ENCODE results near the gene HBE1. TPM values are rescaled to one million over a fixed set of nuclear protein-coding genes. Genes with fewer than 3 reads are reported as not detected.

Gene HBE1
- total and polyA plus RNA-seq, 2 donors (not counting 1 experiment from before 2014, with no cell fraction given), result not detected

- no peak overlapping the region for H3K27ac ChIP-seq (ENCODE audit: low read length in 2 of 2)
- no peak for TF ChIP-seq CTCF (IDR thresholded peaks at IDR 0.05)
- no peak for TF ChIP-seq EZH2 (IDR thresholded peaks at IDR 0.05; ENCODE audit: borderline replicate concordance, insufficient read depth, low read depth, low read length, poor library complexity, severe bottlenecking)
- H3K36me3 ChIP-seq (replicated peaks in 1 of 2; ENCODE audit: control extremely low read depth in 1 of 2, control insufficient read depth in 1 of 2, extremely low read depth in 1 of 2, insufficient read depth in 2 of 2, low read length in 1 of 2), result no peaks in the 10 kb centered on the region
- POLR2A ChIA-PET, result no interaction called here
- Mint-ChIP-seq H3K27me3 (peaks cover 3% of the 10 kb centered on the region), H3K4me3 (no peak overlapping the region), H3K9me3 (ENCODE audit: insufficient read depth) (no peaks in the 10 kb centered on the region), H3K27ac (no peak overlapping the region), H3K4me1 (no peaks in the 10 kb centered on the region)
- H3K27me3 ChIP-seq (replicated peaks in 1 of 4; ENCODE audit: control extremely low read depth in 1 of 4, control insufficient read depth in 3 of 4, insufficient read depth in 4 of 4, low read length in 3 of 4), result no peaks in the 10 kb centered on the region
- whole genome bisulfite sequencing (ENCODE audit: insufficient coverage), result no CpG with 5 or more reads among the region's 3 CpGs
- H3K9me3 ChIP-seq (ENCODE audit: control extremely low read depth in 1 of 3, control insufficient read depth in 2 of 3, insufficient read depth in 1 of 3, low read length in 2 of 3), result no peaks in the 10 kb centered on the region
- no peak overlapping the region for H3K9ac ChIP-seq (ENCODE audit: low read length)
- H4K20me1 ChIP-seq (ENCODE audit: control insufficient read depth, insufficient read depth, low read length, poor library complexity, severe bottlenecking), result no peaks in the 10 kb centered on the region
- H3K4me3 ChIP-seq (ENCODE audit: control extremely low read depth in 1 of 5, extremely low read depth in 1 of 5, insufficient read depth in 1 of 5, low read depth in 2 of 5, low read length in 4 of 5), result no peak overlapping the region
- intact Hi-C loops (cut with micrococcal nuclease), result no loop called here
- ATAC-seq (ENCODE audit: low read depth) (no peak), DNase-seq (no peak)
- CTCF ChIA-PET, result no interaction called here
- no peak overlapping the region for H2AFZ ChIP-seq (ENCODE audit: insufficient read depth, low read depth, low read length, poor library complexity, severe bottlenecking)
- H3K79me2 ChIP-seq (ENCODE audit: control insufficient read depth, insufficient read depth, low read length), result no peaks in the 10 kb centered on the region
- no peaks in the 10 kb centered on the region for H3K4me1 ChIP-seq (ENCODE audit: control insufficient read depth in 2 of 2, insufficient read depth in 2 of 2, low read length in 2 of 2)
- no peak overlapping the region for H3K4me2 ChIP-seq (replicated peaks; ENCODE audit: low read depth, low read length, poor library complexity, severe bottlenecking)
These were observed 17.2 kb upstream of the HBE1 start for GRCh38 chr11:5286901-5287300.

- H4K20me1 ChIP-seq (ENCODE audit: control insufficient read depth, insufficient read depth, low read length, poor library complexity, severe bottlenecking), result no peaks in the 10 kb centered on the region
- no CpG with 5 or more reads among the region's 1 CpG for WGBS (ENCODE audit: insufficient coverage)
- Mint-ChIP-seq H3K27ac (no peak overlapping the region), H3K27me3 (peaks cover 3% of the 10 kb centered on the region), H3K9me3 (ENCODE audit: insufficient read depth) (no peaks in the 10 kb centered on the region), H3K4me1 (no peaks in the 10 kb centered on the region), H3K4me3 (no peak overlapping the region)
- no peaks in the 10 kb centered on the region for H3K4me1 ChIP-seq (ENCODE audit: control insufficient read depth in 2 of 2, insufficient read depth in 2 of 2, low read length in 2 of 2)
- H3K4me2 ChIP-seq (replicated peaks; ENCODE audit: low read depth, low read length, poor library complexity, severe bottlenecking), result no peak overlapping the region
- no peak overlapping the region for H2AFZ ChIP-seq (ENCODE audit: insufficient read depth, low read depth, low read length, poor library complexity, severe bottlenecking)
- no peak overlapping the region for H3K9ac ChIP-seq (ENCODE audit: low read length)
- ChIA-PET CTCF (no interaction called here), POLR2A (no interaction called here)
- H3K4me3 ChIP-seq (ENCODE audit: control extremely low read depth in 1 of 5, extremely low read depth in 1 of 5, insufficient read depth in 1 of 5, low read depth in 2 of 5, low read length in 4 of 5), result no peak overlapping the region
- no peak for DNase-seq
- H3K36me3 ChIP-seq (replicated peaks in 1 of 2; ENCODE audit: control extremely low read depth in 1 of 2, control insufficient read depth in 1 of 2, extremely low read depth in 1 of 2, insufficient read depth in 2 of 2, low read length in 1 of 2), result no peaks in the 10 kb centered on the region
- no peak for TF ChIP-seq CTCF (IDR thresholded peaks at IDR 0.05)
- no peak for TF ChIP-seq EZH2 (IDR thresholded peaks at IDR 0.05; ENCODE audit: borderline replicate concordance, insufficient read depth, low read depth, low read length, poor library complexity, severe bottlenecking)
- H3K27me3 ChIP-seq (replicated peaks in 1 of 4; ENCODE audit: control extremely low read depth in 1 of 4, control insufficient read depth in 3 of 4, insufficient read depth in 4 of 4, low read length in 3 of 4), result no peaks in the 10 kb centered on the region
- ATAC-seq (ENCODE audit: low read depth), result no peak
- H3K27ac ChIP-seq (ENCODE audit: low read length in 2 of 2), result no peak overlapping the region
- H3K9me3 ChIP-seq (ENCODE audit: control extremely low read depth in 1 of 3, control insufficient read depth in 2 of 3, insufficient read depth in 1 of 3, low read length in 2 of 3), result no peaks in the 10 kb centered on the region
- no peaks in the 10 kb centered on the region for H3K79me2 ChIP-seq (ENCODE audit: control insufficient read depth, insufficient read depth, low read length)
- intact Hi-C loops (cut with micrococcal nuclease), result no loop called here
These were observed 16.6 kb upstream of the HBE1 start for GRCh38 chr11:5286351-5286750.

Measured in B cell (primary cell).